GM11168 (cell line): Measurements from ENCODE around the gene RPS16.

Source experiments
- in situ Hi-C: fragments of 300-500 bp; cut with MboI; formaldehyde crosslinking; loops from one replicate; pipeline ENCODE4 v1.12.0; 2022; ENCODE audit warnings: low sequenced_read_pairs; ENCODE audit not compliant: unreplicated experiment

Gene RPS16

GRCh38 chr19:39390451-39390750, 45.3 kb downstream of the RPS16 start:
- in situ Hi-C loops: no loop called here

GRCh38 chr19:39389631-39390414, 45.9 kb downstream of the RPS16 start:
- in situ Hi-C loops: no loop called here

GRCh38 chr19:39388657-39389056, 47.1 kb downstream of the RPS16 start:
- in situ Hi-C loops: no loop called here

- in situ Hi-C loops: no loop called here
Observed at GRCh38 chr19:39386557-39386956, 49.2 kb downstream of the RPS16 start.

- in situ Hi-C loops: no loop called here
Observed at GRCh38 chr19:39385629-39386411, 49.9 kb downstream of the RPS16 start.

GRCh38 chr19:39384839-39385568, 50.7 kb downstream of the RPS16 start:
- in situ Hi-C loops: no loop called here
